Right atrium auricular region (tissue), 2 donors: ENCODE measurements around the gene ABCA12. TPM values are rescaled to one million over a fixed set of nuclear protein-coding genes. Genes with fewer than 3 reads are reported as not detected.

Experiments used
- DNase-seq: peaks from one replicate; pipeline ENCODE4 v3.0.0-alpha.2; 2019; ENCODE audit warnings: low spot score
- H3K27ac ChIP-seq, 2 donors: fragments of 200-600 bp; sonication (generic); 1 replicate in 1 of 2; 2 replicates in 1 of 2; pipeline ENCODE4 v1.5.1; 2016 to 2019
- H3K27me3 ChIP-seq, 2 donors: fragments of 200-600 bp; sonication (generic); one replicate each; pipeline versions ENCODE4 v1.5.1 to v1.6.0; 2017 to 2019
- H3K36me3 ChIP-seq: fragments of 200-600 bp; sonication (generic); one replicate; pipeline ENCODE4 v1.5.1; 2016
- H3K4me1 ChIP-seq, 2 donors: fragments of 200-600 bp; sonication (generic); one replicate each; pipeline versions ENCODE4 v1.5.1 to v1.6.0; 2017 to 2019
- H3K4me3 ChIP-seq, 2 donors: fragments of 200-600 bp; sonication (generic); 1 replicate in 1 of 2; 2 replicates in 1 of 2; pipeline ENCODE4 v1.5.1; 2017 to 2019; ENCODE audit warnings: mild to moderate bottlenecking in 1 of 2, moderate library complexity in 1 of 2
- H3K9me3 ChIP-seq, 2 donors: fragments of 200-600 bp; sonication (generic); one replicate each; pipeline ENCODE4 v1.5.1; 2019
- CTCF ChIP-seq, 2 donors: fragments of 200-600 bp; sonication (generic); IDR thresholded peaks; one replicate each; pipeline ENCODE4 v1.5.1; 2019; ENCODE audit warnings: antibody characterized with exemption in 2 of 2
- total RNA-seq, 2 donors: library from RNA; depleted of rRNA; stranded (reverse); fragments of >200 nt; gene quantifications; one replicate each; pipeline ENCODE4 v1.1.0, GENCODE V29; 2016

Gene ABCA12
- total RNA-seq, 2 donors from 2014 or later = 0.04 TPM; not detected in 1

GRCh38 chr2:214895469-214895868, 243.0 kb downstream of the ABCA12 start:
- Histone ChIP-seq H3K4me3 (no peak overlapping the region), H3K4me1 (no peaks in the 10 kb centered on the region), H3K27me3 (no peaks in the 10 kb centered on the region), H3K36me3 (no peaks in the 10 kb centered on the region), H3K27ac (no peak overlapping the region), H3K9me3 (no peaks in the 10 kb centered on the region)
- DNase-seq = no peak
- no peak for TF ChIP-seq CTCF (IDR thresholded peaks at IDR 0.05)

GRCh38 chr2:214889301-214889700, 249.1 kb downstream of the ABCA12 start:
- Histone ChIP-seq H3K9me3 (no peaks in the 10 kb centered on the region), H3K36me3 (no peaks in the 10 kb centered on the region), H3K27ac (no peak overlapping the region), H3K27me3 (no peaks in the 10 kb centered on the region), H3K4me1 (no peaks in the 10 kb centered on the region), H3K4me3 (no peak overlapping the region)
- DNase-seq = no peak
- TF ChIP-seq CTCF (IDR thresholded peaks at IDR 0.05) = no peak

GRCh38 chr2:214881647-214882202, 256.7 kb downstream of the ABCA12 start:
- DNase-seq = no peak
- H3K27me3 ChIP-seq = no peaks in the 10 kb centered on the region
- H3K4me1 ChIP-seq = no peaks in the 10 kb centered on the region
- TF ChIP-seq CTCF (IDR thresholded peaks at IDR 0.05) = no peak
- H3K9me3 ChIP-seq = peaks cover 0 to 8% of the 10 kb centered on the region in 2 donors
- no peak overlapping the region for H3K27ac ChIP-seq
- H3K36me3 ChIP-seq = no peaks in the 10 kb centered on the region
- H3K4me3 ChIP-seq = no peak overlapping the region

Other genes starting within 250 kb of the ABCA12 start
- 10 to 100 TPM; 13.8 to 25.0 TPM for gene ATIC, start 173.4 kb upstream of the ABCA12 start, total RNA-seq